Kidney epithelial cell (primary cell): ENCODE results near the gene GARIN5A. TPM values are rescaled to one million over a fixed set of nuclear protein-coding genes. Genes with fewer than 3 reads are reported as not detected.

Source experiments
- DNase-seq: peaks from one replicate; pipeline ENCODE4 v3.0.0-alpha.2; 2010; ENCODE audit warnings: low read depth
- H3K27me3 ChIP-seq: 2 replicates; pipeline ENCODE4 v1.6.0; 2011; ENCODE audit warnings: low read length; ENCODE audit not compliant: control insufficient read depth, insufficient read depth
- H3K36me3 ChIP-seq: 2 replicates; pipeline ENCODE4 v1.5.1; 2011; ENCODE audit warnings: low read length; ENCODE audit not compliant: control insufficient read depth, insufficient read depth
- H3K4me3 ChIP-seq: 2 replicates; pipeline ENCODE4 v1.5.1; 2011; ENCODE audit warnings: low read depth, mild to moderate bottlenecking, control low read depth, low read length
- CTCF ChIP-seq: IDR thresholded peaks from 2 replicates; pipeline ENCODE4 v1.5.1; 2011; ENCODE audit warnings: mild to moderate bottlenecking, moderate library complexity, low read length, control low read depth, inconsistent platforms; ENCODE audit not compliant: insufficient read depth, poor library complexity, severe bottlenecking
- total RNA-seq: library from RNA; depleted of rRNA; stranded (reverse); fragments of >200 nt; gene quantifications from 2 replicates; pipeline ENCODE4 v1.2.3, GENCODE V29; 2015

GARIN5A gene
- total RNA-seq, 1 donor from 2014 or later: 9.9 TPM

GRCh38 chr19:50460161-50460765 lies 16.4 kb downstream of the GARIN5A start:
- Histone ChIP-seq H3K27me3 (peaks cover 16% of the 10 kb centered on the region), H3K4me3 (no peak overlapping the region), H3K36me3 (no peaks in the 10 kb centered on the region)
- peak; percentile 51 for TF ChIP-seq CTCF
- peak; percentile 64 for DNase-seq

GRCh38 chr19:50459638-50460037 lies 17.0 kb downstream of the GARIN5A start:
- TF ChIP-seq CTCF: no peak
- no peaks in the 10 kb centered on the region for H3K36me3 ChIP-seq
- no peak for DNase-seq
- H3K4me3 ChIP-seq: no peak overlapping the region
- H3K27me3 ChIP-seq: peaks cover 13% of the 10 kb centered on the region

- H3K36me3 ChIP-seq: no peaks in the 10 kb centered on the region
- TF ChIP-seq CTCF: no peak
Observed at GRCh38 chr19:50459067-50459456, 17.6 kb downstream of the GARIN5A start.

GRCh38 chr19:50458396-50459066 lies 18.1 kb downstream of the GARIN5A start:
- peaks cover 13% of the 10 kb centered on the region for H3K27me3 ChIP-seq
- no peak for TF ChIP-seq CTCF
- no peaks in the 10 kb centered on the region for H3K36me3 ChIP-seq
- no peak overlapping the region for H3K4me3 ChIP-seq
- DNase-seq: no peak

More at GRCh38 chr19:50459067-50459456, 17.6 kb downstream of the GARIN5A start:
- DNase-seq: no peak
- peaks cover 13% of the 10 kb centered on the region for H3K27me3 ChIP-seq
- H3K4me3 ChIP-seq: no peak overlapping the region

- no peak for DNase-seq
- H3K27me3 ChIP-seq: peaks cover 13% of the 10 kb centered on the region
Observed at GRCh38 chr19:50457300-50457699, 19.3 kb downstream of the GARIN5A start.

More at GRCh38 chr19:50457300-50457699, 19.3 kb downstream of the GARIN5A start:
- Histone ChIP-seq H3K36me3 (no peaks in the 10 kb centered on the region), H3K4me3 (no peak overlapping the region)
- no peak for TF ChIP-seq CTCF
